Bronchial epithelial cell (primary cell): ENCODE data around the gene LRRC28. TPM values are rescaled to one million over a fixed set of nuclear protein-coding genes. Genes with fewer than 3 reads are reported as not detected.
A peak's percentile ranks its signal among the peaks of the same experiment; 100 is the strongest.

ENCODE experiments used
- DNase-seq: peaks from one replicate; pipeline ENCODE4 v3.0.0-alpha.2; 2010; ENCODE audit warnings: low read depth
- FAIRE-seq: peaks from 2 replicates; lab custom pipeline; 2011; peaks lifted over from hg19 to GRCh38; lab: Jason Lieb, UNC
- H3K27me3 ChIP-seq: 2 replicates; pipeline ENCODE4 v1.5.1; 2011; ENCODE audit warnings: low read length; ENCODE audit not compliant: control insufficient read depth, insufficient read depth
- H3K36me3 ChIP-seq: 2 replicates; pipeline ENCODE4 v1.5.1; 2011; ENCODE audit warnings: low read length; ENCODE audit not compliant: control insufficient read depth, insufficient read depth
- H3K4me3 ChIP-seq: 2 replicates; pipeline ENCODE4 v1.5.1; 2011; ENCODE audit warnings: mild to moderate bottlenecking, low read depth, low read length, control low read depth
- total RNA-seq: library from RNA; depleted of rRNA; stranded (reverse); fragments of >200 nt; gene quantifications from 2 replicates; pipeline ENCODE4 v1.2.1, GENCODE V29; 2014
- TF ChIP-seq, protein P1 (sequence below): IDR thresholded peaks from 2 replicates; pipeline ENCODE4 v1.5.1; 2011; ENCODE audit warnings: mild to moderate bottlenecking, moderate library complexity, low read length, control low read depth, inconsistent platforms; ENCODE audit not compliant: insufficient read depth, severe bottlenecking

LRRC28 gene
- total RNA-seq, 1 donor from 2014 or later, result 15.8 TPM

- DNase-seq, result no peak
- Histone ChIP-seq H3K27me3 (no peaks in the 10 kb centered on the region), H3K4me3 (no peak overlapping the region), H3K36me3 (no peaks in the 10 kb centered on the region)
- no peak for FAIRE-seq
- TF ChIP-seq, protein P1, sequence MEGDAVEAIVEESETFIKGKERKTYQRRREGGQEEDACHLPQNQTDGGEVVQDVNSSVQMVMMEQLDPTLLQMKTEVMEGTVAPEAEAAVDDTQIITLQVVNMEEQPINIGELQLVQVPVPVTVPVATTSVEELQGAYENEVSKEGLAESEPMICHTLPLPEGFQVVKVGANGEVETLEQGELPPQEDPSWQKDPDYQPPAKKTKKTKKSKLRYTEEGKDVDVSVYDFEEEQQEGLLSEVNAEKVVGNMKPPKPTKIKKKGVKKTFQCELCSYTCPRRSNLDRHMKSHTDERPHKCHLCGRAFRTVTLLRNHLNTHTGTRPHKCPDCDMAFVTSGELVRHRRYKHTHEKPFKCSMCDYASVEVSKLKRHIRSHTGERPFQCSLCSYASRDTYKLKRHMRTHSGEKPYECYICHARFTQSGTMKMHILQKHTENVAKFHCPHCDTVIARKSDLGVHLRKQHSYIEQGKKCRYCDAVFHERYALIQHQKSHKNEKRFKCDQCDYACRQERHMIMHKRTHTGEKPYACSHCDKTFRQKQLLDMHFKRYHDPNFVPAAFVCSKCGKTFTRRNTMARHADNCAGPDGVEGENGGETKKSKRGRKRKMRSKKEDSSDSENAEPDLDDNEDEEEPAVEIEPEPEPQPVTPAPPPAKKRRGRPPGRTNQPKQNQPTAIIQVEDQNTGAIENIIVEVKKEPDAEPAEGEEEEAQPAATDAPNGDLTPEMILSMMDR, result no peak
Measured at GRCh38 chr15:99429681-99430081, 178.4 kb downstream of the LRRC28 start.

- H3K36me3 ChIP-seq, result no peaks in the 10 kb centered on the region
- no peak overlapping the region for H3K4me3 ChIP-seq
- FAIRE-seq (no peak), DNase-seq (no peak)
- H3K27me3 ChIP-seq, result no peaks in the 10 kb centered on the region
- TF ChIP-seq, protein P1, result no peak
Measured at GRCh38 chr15:99430881-99431401, 179.7 kb downstream of the LRRC28 start.

- H3K4me3 ChIP-seq, result no peak overlapping the region
- DNase-seq (no peak), FAIRE-seq (no peak)
- H3K36me3 ChIP-seq, result no peaks in the 10 kb centered on the region
- TF ChIP-seq, protein P1, result no peak
- H3K27me3 ChIP-seq, result no peaks in the 10 kb centered on the region
Measured at GRCh38 chr15:99431661-99432091, 180.4 kb downstream of the LRRC28 start.

DNA sequence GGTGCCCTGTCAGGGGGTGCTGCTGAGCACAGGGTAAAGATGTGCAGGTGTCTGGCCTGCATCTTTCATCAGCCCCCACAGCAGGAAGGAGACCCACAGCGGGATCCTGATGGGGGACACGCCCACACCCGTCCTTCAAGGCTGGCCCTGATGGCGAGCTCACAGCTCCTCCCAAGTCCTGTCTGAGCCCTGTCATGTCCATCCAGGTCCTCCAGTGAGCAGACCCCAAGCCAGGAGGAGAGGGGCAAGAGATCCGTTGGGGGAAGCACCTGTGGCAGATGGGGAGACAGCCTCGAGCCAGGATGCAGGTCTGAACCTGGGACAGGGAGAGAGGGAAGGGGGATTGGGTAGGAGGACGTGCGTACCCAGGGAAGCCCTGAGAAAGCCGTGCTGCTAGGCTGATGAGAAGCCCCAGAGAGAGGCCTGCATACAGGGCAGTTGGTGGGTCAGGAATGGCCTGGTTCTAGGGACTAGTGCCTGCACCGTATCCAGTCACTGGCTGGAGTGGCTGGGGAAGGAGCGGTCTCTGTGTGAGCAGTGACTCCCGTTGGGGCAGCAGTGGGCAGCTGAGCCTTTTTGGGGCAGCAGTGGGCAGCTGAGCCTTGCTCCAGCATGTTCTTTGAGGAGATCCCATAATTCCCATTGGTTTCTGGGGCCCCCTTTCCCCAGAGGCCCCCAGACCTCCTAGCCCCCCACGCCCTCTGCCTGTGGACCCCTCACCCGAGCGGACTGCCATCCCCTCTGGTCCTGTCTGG, 181.2 kb downstream of the LRRC28 start:
- Histone ChIP-seq H3K4me3 (no peak overlapping the region), H3K36me3 (no peaks in the 10 kb centered on the region), H3K27me3 (no peaks in the 10 kb centered on the region)
- FAIRE-seq (peak; percentile 92), DNase-seq (no peak)
- TF ChIP-seq, protein P1, result no peak

GRCh38 chr15:99433026-99433756, 181.9 kb downstream of the LRRC28 start:
- Histone ChIP-seq H3K4me3 (no peak overlapping the region), H3K36me3 (no peaks in the 10 kb centered on the region), H3K27me3 (no peaks in the 10 kb centered on the region)
- FAIRE-seq (no peak), DNase-seq (peak; percentile 67)
- TF ChIP-seq, protein P1, result no peak
